ENCODE results near the gene TP53RK.

TP53RK gene

GRCh38 chr20:46706242-46706641 is 17.0 kb upstream of the TP53RK start:
- TF ChIP-seq CTCF (IDR thresholded peaks at IDR 0.05; ENCODE audit: insufficient read depth, low read depth, low read length, missing control alignments), result no peak
- DNase-seq (ENCODE audit: low read depth), result no peak
- no peak overlapping the region for H3K4me3 ChIP-seq (ENCODE audit: low read depth, low read length)

- no peak for DNase-seq (ENCODE audit: low read depth)
- H3K4me3 ChIP-seq (ENCODE audit: low read depth, low read length), result no peak overlapping the region
- TF ChIP-seq CTCF (IDR thresholded peaks at IDR 0.05; ENCODE audit: insufficient read depth, low read depth, low read length, missing control alignments), result no peak
Measured at GRCh38 chr20:46705378-46705729, 16.1 kb upstream of the TP53RK start.

GRCh38 chr20:46704714-46705377 is 15.6 kb upstream of the TP53RK start:
- no peak for TF ChIP-seq CTCF (IDR thresholded peaks at IDR 0.05; ENCODE audit: insufficient read depth, low read depth, low read length, missing control alignments)
- DNase-seq (ENCODE audit: low read depth), result no peak
- H3K4me3 ChIP-seq (ENCODE audit: low read depth, low read length), result no peak overlapping the region

GRCh38 chr20:46703435-46703834 is 14.2 kb upstream of the TP53RK start:
- no peak for TF ChIP-seq CTCF (IDR thresholded peaks at IDR 0.05; ENCODE audit: insufficient read depth, low read depth, low read length, missing control alignments)
- DNase-seq (ENCODE audit: low read depth), result no peak
- H3K4me3 ChIP-seq (ENCODE audit: low read depth, low read length), result no peak overlapping the region

- H3K4me3 ChIP-seq (ENCODE audit: low read depth, low read length), result no peak overlapping the region
- no peak for TF ChIP-seq CTCF (IDR thresholded peaks at IDR 0.05; ENCODE audit: insufficient read depth, low read depth, low read length, missing control alignments)
- DNase-seq (ENCODE audit: low read depth), result no peak
Measured at GRCh38 chr20:46702447-46703203, 13.4 kb upstream of the TP53RK start.

GRCh38 chr20:46701986-46702385 is 12.7 kb upstream of the TP53RK start:
- no peak overlapping the region for H3K4me3 ChIP-seq (ENCODE audit: low read depth, low read length)
- DNase-seq (ENCODE audit: low read depth), result no peak
- TF ChIP-seq CTCF (IDR thresholded peaks at IDR 0.05; ENCODE audit: insufficient read depth, low read depth, low read length, missing control alignments), result no peak

Data from GM12865 (cell line).